Measurements from ENCODE around the gene OTOG. TPM values are rescaled to one million over a fixed set of nuclear protein-coding genes. Genes with fewer than 3 reads are reported as not detected.

Gene OTOG
- total and polyA plus RNA-seq, 2 donors (not counting 3 experiments of a cell fraction or from before 2014, with no cell fraction given) = not detected

DNA sequence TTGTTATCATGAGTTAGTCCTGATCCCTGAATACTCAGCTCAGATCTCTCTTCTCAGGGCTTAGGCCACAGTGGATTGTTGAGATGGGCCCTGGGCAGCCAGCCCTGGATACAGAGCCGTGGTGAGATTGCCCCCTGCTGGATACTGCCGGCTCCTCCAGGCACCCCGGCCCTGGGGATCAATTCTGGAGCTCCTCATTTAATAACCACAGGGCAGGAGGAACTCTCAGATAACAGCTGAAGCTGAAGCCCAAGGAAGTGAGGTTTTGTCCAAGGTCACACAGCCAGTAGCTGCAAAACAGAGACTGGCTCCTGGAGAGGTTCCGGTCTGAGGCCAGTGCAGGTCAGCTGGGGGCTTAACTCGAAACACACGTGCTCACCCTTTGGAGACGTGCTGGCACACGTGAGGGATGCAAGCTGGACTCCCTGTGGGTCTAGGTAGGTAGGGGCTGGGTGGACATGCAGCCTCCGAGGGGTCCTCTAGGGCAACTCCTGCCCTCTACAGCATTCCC, 18.8 kb upstream of the OTOG start:
- no peaks in the 10 kb centered on the region for H3K36me3 ChIP-seq (ENCODE audit: control insufficient read depth in 2 of 2, extremely low read depth in 1 of 2, insufficient read depth in 2 of 2, low read length in 2 of 2)
- intact Hi-C loops (cut with micrococcal nuclease) (loop anchor here (1.0 kb wide), 3 partner anchors 144 to 298 kb away; no protein-coding TSS in a partner anchor), dilution Hi-C loops (cut with MboI; ENCODE audit: extremely low pct_ligation_motif_present, low sequenced_read_pairs) (no loop called here)
- H3K27me3 ChIP-seq (ENCODE audit: control insufficient read depth in 2 of 2, insufficient read depth in 2 of 2, low read length in 2 of 2) = peaks cover 2 to 3% of the 10 kb centered on the region in 2 experiments
- H3K27ac ChIP-seq (ENCODE audit: insufficient read depth, low read depth, low read length) = no peak overlapping the region
- H3K9ac ChIP-seq (replicated peaks; ENCODE audit: extremely low read depth, insufficient read depth, low read length) = no peak overlapping the region
- no TSS peak for BruUV-seq (replicated peaks)
- no peak overlapping the region for H3K4me2 ChIP-seq (ENCODE audit: insufficient read depth, low read length)
- H3K4me3 ChIP-seq (replicated peaks in 1 of 3; ENCODE audit: insufficient read depth in 1 of 3, low read depth in 1 of 3, low read length in 3 of 3) = no peak overlapping the region
- no peak overlapping the region for H2AFZ ChIP-seq (ENCODE audit: low read depth, low read length)
- H3K4me1 ChIP-seq (ENCODE audit: control insufficient read depth, extremely low read depth, insufficient read depth, low read length) = no peaks in the 10 kb centered on the region
- POLR2A ChIA-PET = interaction anchor here (0.5 kb wide), 1 partner anchor 10 kb away, joined by 3 read pairs; no protein-coding TSS in a partner anchor
- H3K9me3 ChIP-seq (replicated peaks; ENCODE audit: control insufficient read depth, insufficient read depth, low read length) = no peaks in the 10 kb centered on the region
- H3K9me1 ChIP-seq (replicated peaks; ENCODE audit: control insufficient read depth, extremely low read depth, insufficient read depth, low read length) = no peaks in the 10 kb centered on the region
- H4K20me1 ChIP-seq (replicated peaks; ENCODE audit: control insufficient read depth, extremely low read depth, insufficient read depth, low read length) = no peaks in the 10 kb centered on the region
- CTCF ChIA-PET = interaction anchor here (0.6 to 4.0 kb wide), 37 partner anchors 9 to 743 kb away, joined by 3 to 128 read pairs (median 5); partner anchors contain the start of genes KCNJ11, OTOG and USH1C
- TF ChIP-seq CTCF (IDR thresholded peaks at IDR 0.05; ENCODE audit: extremely low read depth in 1 of 2, insufficient read depth in 1 of 2, low read depth in 1 of 2, low read length in 2 of 2) (peak; percentile 80 to 81), EZH2 (IDR thresholded peaks at IDR 0.05; ENCODE audit: borderline replicate concordance, low read depth, low read length, severe bottlenecking) (no peak)
- no peaks in the 10 kb centered on the region for H3K79me2 ChIP-seq (ENCODE audit: control insufficient read depth, insufficient read depth, low read length)
- DNase-seq (ENCODE audit: low read depth, low spot score) (peak; percentile 42), FAIRE-seq (peak; percentile 49)

All from endothelial cell of umbilical vein (primary cell).